Measurements from ENCODE around the gene OCEL1. TPM values are rescaled to one million over a fixed set of nuclear protein-coding genes. Genes with fewer than 3 reads are reported as not detected.
"Not testable (repeated sequence)": the region's sequence is repeated elsewhere in the genome, so short reads cannot be mapped to it uniquely, and the experiment has no call there.

The OCEL1 gene
- total RNA-seq, 1 experiment from 2014 or later, result 5.3 TPM

DNA sequence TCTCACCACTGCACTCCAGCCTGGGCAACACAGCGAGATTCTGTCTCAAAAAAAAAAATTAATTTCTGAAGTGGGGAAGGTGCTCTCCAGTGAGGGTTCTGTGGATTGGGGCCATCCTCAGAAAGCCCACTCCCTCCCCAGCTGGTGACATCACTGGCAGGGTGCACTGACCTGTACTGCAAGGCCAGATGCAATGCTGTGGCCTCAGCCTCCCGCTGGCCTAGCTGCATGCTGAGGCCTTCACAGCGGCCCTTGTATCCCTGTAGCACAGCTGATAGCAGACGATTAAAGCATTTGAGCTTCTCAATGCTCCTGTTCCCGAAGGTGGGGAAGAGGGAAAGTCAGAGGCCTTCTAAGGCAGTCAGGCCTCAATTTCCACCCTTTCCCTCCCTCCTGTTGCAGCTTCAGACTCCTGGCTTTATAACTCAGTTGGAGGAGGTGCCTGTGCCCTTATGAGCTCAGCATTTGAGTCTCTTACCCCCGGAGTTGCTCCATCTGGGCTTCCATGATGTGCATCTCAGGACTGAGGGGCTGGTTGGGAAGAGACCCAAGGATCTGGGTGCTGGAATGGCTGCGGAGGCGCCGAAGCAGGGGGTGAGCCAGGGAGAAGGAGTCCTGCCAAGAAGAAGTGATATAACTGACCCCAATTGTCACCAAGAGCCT lies 33.2 kb downstream of the OCEL1 start:
- peak in 1 of 2 experiments; percentile 46 for DNase-seq

DNA sequence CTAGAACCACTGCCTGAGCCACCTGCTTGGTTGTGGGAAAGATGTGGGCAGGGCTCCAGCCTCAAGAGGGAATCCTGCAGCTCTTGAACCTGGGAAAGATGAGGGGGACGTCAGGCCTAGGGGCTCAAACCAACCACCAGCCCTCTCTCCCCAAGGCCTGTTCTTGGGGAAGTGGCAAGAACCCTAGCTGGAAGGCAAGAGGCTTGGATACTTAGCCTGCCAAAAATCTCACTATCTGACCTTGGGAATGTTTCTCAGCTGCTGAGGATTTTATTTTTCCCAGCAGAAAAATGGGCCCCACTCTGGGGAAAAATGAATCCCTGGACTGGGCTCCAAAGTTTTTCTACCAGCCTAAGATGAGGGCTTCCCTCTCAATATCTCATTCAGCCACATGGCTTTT lies 33.9 kb downstream of the OCEL1 start:
- Histone ChIP-seq H3K27me3 (peaks cover 6% of the 10 kb centered on the region; the same call in 1 of the 2 replicates), H3K9me3 (replicated peaks) (peaks cover 16% of the 10 kb centered on the region), H3K27ac (no peak overlapping the region), H3K36me3 (no peaks in the 10 kb centered on the region), H3K4me1 (peaks cover 4% of the 10 kb centered on the region; the same call in 1 of the 2 replicates), H3K4me3 (no peak overlapping the region)
- no peak for DNase-seq

More for the DNA sequence above, 33.2 kb downstream of the OCEL1 start:
- H3K4me3 ChIP-seq, result no peak overlapping the region
- peaks cover 6% of the 10 kb centered on the region; the same call in 1 of the 2 replicates for H3K27me3 ChIP-seq
- H3K9me3 ChIP-seq (replicated peaks), result peaks cover 16% of the 10 kb centered on the region
- no peaks in the 10 kb centered on the region for H3K36me3 ChIP-seq
- peaks cover 4% of the 10 kb centered on the region; the same call in 1 of the 2 replicates for H3K4me1 ChIP-seq
- no peak overlapping the region for H3K27ac ChIP-seq

DNA sequence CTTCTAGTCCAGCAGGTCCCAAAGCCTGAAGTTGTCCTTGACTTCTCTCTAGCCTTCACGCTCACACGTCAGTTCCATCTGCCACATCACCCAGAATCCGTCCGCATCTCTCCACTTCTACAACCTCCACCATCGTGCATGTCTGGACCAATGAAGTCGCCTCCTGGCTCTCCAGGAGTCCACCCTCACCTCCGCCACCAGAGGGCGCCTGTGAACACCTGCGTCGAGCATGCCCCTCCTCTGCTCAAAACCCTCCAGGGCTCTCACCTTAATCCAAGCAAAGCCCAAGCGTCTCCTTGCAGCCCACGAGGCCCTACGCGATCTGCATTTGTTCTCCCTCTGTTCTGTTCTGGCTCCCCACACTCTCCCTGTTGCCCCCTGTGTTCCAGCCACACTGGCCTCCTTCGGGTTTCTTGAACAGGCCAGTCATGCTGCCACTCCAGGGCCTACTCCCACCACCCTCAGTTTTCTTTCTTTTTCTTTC lies 34.9 kb downstream of the OCEL1 start:
- Histone ChIP-seq H3K27ac (no peak overlapping the region), H3K4me1 (no peaks in the 10 kb centered on the region), H3K36me3 (no peaks in the 10 kb centered on the region), H3K9me3 (replicated peaks) (peaks cover 16% of the 10 kb centered on the region), H3K27me3 (0 out of 2 replicates have a peak, but pooled peaks cover under 1% of the 10 kb centered on the region), H3K4me3 (no peak overlapping the region)
- DNase-seq, result peak; percentile 87 to 93

DNA sequence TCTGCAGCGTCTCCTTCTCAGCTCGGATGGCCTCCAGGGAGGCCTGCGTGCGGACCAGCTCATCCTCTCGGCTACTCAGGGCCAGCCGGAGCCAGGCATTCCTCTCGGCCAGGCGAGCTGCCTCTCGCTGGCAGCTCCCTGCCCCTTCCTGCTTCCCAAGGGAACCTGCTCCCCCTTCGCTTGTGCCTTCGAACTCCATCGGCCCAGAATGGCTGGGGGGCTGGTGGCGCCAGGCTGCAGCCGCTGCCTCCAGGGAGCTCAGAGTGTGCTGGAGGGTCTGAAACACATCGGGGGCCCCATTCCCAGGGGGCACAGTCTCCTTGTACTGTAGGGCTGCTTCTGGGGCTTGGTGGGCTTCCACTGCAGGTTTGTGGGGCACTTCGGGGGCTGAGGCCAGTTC lies 36.5 kb downstream of the OCEL1 start:
- no peak for DNase-seq
- peaks cover 16% of the 10 kb centered on the region for H3K9me3 ChIP-seq (replicated peaks)
- H3K36me3 ChIP-seq, result no peaks in the 10 kb centered on the region
- H3K4me3 ChIP-seq, result no peak overlapping the region
- H3K27ac ChIP-seq, result no peak overlapping the region
- no peaks in the 10 kb centered on the region for H3K27me3 ChIP-seq
- H3K4me1 ChIP-seq, result no peaks in the 10 kb centered on the region

DNA sequence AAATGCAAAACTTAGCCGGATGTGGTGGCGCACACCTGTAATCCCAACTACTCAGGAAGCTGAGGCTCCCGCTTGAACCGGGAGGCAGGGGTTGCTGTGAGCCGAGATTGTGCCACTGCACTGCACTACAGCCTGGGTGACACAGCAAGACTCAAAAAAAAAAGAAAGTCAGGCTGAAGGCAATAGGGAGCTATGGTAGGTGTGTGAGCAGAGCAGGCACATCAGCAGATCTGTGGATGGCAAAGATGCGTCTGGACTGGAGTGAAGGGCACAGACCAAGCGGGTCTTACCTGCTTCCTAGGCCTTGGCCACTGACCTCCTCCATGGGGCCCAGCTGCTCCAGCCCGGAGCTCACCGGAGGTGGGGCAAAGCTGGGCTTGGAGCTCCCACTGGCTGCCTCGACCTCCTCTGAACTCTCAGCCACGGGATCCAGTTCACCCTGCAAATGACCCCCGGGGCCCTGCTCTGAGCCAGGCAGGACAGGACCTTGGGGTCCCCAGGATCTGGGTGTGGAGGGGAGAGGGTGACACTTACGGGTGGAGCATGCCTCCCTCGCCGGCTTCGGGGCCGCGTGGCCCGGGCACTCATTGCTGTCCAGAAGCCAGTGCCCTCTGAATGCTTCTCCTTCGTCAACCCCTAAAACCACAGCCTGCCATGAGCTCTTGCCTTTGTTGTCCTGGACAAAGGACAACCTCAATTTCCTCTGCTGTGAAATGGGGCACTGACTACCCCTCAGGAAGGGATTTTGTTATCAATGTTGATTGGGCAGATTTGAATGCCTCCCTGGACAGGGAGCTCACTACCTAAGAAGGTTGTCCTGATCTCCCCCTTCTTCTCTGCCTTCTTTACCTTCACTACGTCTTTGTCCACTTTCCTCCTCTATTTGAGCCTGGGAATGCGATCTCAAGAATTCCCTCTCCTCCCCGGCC lies 38.0 kb downstream of the OCEL1 start:
- H3K27ac ChIP-seq, result no peak overlapping the region

DNA sequence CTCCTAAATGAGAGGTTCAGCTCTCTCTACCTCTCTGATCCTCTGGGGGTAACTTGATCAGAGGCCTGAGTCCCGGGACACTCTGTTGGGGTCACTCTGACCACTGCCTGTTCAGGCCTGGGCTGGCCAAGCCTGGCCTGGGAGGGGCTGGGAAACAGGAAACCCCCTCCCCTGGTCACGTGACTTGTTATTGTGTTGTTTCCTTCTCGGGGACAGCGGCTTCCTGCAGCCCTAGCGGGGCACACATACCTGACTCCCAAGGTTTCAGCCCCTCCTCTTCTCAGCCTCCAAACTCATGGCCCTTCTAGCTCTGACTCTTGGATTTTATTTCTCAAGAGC lies 38.6 kb downstream of the OCEL1 start, which contains the start of gene USHBP1:
Gene USHBP1 (minus strand): TSS at position 105 of the 339 bp plus-strand sequence. CDS start 446 bp downstream, outside the sequence.
- no peak for DNase-seq
- H3K36me3 ChIP-seq, result peaks cover 3% of the 10 kb centered on the region; the same call in 1 of the 2 replicates
- no peaks in the 10 kb centered on the region for H3K27me3 ChIP-seq
- H3K4me1 ChIP-seq, result no peaks in the 10 kb centered on the region
- peaks cover 7% of the 10 kb centered on the region for H3K9me3 ChIP-seq (replicated peaks)
- no peak within 1 kb of the TSS for H3K27ac ChIP-seq
- H3K4me3 ChIP-seq, result no peak within 1 kb of the TSS

More for the DNA sequence above, 38.0 kb downstream of the OCEL1 start:
- Histone ChIP-seq H3K36me3 (no peaks in the 10 kb centered on the region), H3K27me3 (no peaks in the 10 kb centered on the region), H3K4me3 (no peak overlapping the region), H3K9me3 (replicated peaks) (peaks cover 13% of the 10 kb centered on the region), H3K4me1 (no peaks in the 10 kb centered on the region)
- DNase-seq, result no peak

DNA sequence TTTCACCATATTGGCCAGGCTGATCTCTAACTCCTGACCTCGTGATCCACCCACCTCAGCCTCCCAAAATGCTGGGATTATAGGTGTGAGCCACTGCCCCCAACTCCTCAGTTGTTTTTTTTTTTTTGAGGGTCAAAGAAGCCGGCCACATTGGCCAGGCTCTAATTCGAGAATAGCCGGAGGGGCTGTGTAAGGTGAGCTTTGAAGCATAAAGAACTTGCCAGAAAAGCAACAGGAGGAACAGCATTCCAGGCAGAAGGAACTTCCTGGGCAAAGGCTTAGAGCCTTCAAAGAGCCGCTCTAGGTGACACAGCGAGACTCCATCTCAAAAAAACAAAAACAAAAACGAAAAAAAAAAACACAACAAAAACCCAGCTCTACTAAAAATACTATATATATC lies 40.0 kb downstream of the OCEL1 start:
- Histone ChIP-seq H3K4me1 (no peaks in the 10 kb centered on the region), H3K9me3 (replicated peaks) (no peaks in the 10 kb centered on the region), H3K4me3 (no peak overlapping the region), H3K27me3 (no peaks in the 10 kb centered on the region), H3K27ac (no peak overlapping the region), H3K36me3 (peaks cover 4% of the 10 kb centered on the region)
- DNase-seq, result no peak

DNA sequence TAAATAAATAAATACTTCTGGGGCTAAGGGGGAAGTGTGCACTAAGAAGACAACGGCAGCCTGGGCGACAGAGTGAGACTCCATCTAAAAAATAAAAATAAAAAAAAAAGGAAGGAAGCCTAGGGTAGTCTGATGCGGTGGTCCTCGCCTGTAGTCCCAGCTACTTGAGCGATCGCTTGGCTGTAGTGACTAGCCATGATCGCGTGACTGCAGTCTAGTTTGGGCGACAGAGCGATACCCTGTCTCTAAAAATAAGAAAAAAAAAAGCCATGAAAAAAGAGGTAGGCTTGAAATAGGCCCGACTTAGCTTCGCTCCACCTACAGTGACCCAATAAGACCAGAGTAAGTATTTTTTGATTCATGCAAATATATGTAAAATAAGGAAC lies 40.6 kb downstream of the OCEL1 start:
- Histone ChIP-seq H3K27me3 (no peaks in the 10 kb centered on the region), H3K27ac (no peak overlapping the region), H3K36me3 (peaks cover 9% of the 10 kb centered on the region)

DNA sequence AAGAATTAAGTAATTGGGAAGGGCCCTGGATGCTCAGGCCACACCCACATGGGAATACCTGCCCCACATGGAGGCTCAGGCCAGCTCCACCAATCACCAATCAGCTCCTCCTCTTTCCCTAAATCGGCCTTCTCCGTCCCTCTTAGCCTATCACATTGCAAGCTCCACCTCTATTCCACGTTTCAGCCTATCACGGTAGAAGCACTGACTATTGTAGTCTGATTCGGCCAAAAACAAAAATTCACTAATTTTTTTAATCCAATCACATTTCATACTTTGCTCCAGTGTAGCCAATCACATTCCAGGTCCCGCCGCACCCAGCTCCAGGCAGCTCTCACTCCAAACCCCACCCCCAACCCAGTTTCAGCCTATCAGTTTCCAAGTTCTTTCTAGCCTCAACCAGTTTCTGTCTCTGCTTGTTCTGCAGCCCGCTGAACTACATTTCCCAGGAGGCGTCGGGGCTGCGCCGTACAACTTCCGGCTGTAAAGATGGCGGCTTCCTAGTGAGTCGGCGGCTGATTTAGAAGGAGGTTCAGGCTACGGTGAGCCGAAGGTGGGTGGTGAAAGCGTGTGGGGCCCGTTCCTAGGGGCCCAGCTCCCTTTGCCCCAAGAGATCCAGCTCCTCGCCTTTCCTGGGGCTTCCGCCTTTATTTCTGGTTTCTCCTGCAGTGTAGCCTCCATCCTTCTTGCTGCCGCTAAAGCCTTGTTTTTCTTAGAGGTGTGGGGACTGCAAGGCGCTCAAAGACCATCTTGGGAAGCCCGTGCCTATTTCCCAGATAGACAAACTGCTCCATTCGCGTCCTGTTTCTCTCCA lies 41.2 kb downstream of the OCEL1 start, which contains the start of gene BABAM1:
Gene BABAM1 (plus strand): TSS at position 469 of the 814 bp plus-strand sequence. CDS start 1,364 bp downstream, outside the sequence.
- peak within 1 kb of the TSS; percentile 74 for H3K4me3 ChIP-seq
- no peaks in the 10 kb centered on the region for H3K4me1 ChIP-seq
- H3K9me3 ChIP-seq (replicated peaks), result no peaks in the 10 kb centered on the region
- no peaks in the 10 kb centered on the region for H3K27me3 ChIP-seq
- peaks cover 10% of the 10 kb centered on the region for H3K36me3 ChIP-seq
- H3K27ac ChIP-seq, result peak within 1 kb of the TSS; percentile 49
- DNase-seq, result peak; percentile 99 to 100

More for the DNA sequence above, 40.6 kb downstream of the OCEL1 start:
- Histone ChIP-seq H3K9me3 (replicated peaks) (no peaks in the 10 kb centered on the region), H3K4me1 (no peaks in the 10 kb centered on the region), H3K4me3 (no peak overlapping the region)
- no peak for DNase-seq

DNA sequence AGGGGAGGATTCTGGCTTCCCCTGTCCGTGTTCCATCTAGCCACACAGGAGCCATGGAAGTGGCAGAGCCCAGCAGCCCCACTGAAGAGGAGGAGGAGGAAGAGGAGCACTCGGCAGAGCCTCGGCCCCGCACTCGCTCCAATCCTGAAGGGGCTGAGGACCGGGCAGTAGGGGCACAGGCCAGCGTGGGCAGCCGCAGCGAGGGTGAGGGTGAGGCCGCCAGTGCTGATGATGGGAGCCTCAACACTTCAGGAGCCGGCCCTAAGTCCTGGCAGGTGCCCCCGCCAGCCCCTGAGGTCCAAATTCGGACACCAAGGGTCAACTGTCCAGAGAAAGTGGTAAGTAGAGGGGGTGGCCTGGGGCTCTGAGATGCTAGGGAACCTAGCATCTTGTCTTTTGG lies 42.7 kb downstream of the OCEL1 start:
- H3K36me3 ChIP-seq, result peaks cover 15% of the 10 kb centered on the region
- H3K4me1 ChIP-seq, result no peaks in the 10 kb centered on the region
- no peaks in the 10 kb centered on the region for H3K9me3 ChIP-seq (replicated peaks)
- H3K27ac ChIP-seq, result no peak overlapping the region; the same call in 1 of the 2 replicates
- no peak for DNase-seq
- H3K4me3 ChIP-seq, result no peak overlapping the region
- H3K27me3 ChIP-seq, result no peaks in the 10 kb centered on the region

DNA sequence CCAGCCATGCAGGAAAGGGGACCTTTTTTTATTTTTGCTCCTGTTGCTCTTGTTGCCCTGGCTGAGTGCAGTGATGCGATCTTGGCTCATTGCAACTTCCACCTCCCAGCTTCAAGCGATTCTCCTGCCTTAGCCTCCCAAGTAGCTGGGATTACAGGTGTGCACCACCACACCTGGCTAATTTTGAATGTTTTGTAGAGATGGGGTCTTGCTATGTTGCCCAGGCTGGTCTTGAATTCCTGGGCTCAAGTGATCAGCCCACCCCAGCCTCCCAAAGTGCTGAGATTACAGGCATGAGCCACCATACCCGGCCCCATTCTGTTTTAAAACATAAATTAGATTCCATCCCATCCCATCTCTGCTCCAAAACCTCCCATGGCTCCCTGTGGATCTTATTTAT lies 48.9 kb downstream of the OCEL1 start:
- not testable (repeated sequence) for DNase-seq, H3K4me3 ChIP-seq

DNA sequence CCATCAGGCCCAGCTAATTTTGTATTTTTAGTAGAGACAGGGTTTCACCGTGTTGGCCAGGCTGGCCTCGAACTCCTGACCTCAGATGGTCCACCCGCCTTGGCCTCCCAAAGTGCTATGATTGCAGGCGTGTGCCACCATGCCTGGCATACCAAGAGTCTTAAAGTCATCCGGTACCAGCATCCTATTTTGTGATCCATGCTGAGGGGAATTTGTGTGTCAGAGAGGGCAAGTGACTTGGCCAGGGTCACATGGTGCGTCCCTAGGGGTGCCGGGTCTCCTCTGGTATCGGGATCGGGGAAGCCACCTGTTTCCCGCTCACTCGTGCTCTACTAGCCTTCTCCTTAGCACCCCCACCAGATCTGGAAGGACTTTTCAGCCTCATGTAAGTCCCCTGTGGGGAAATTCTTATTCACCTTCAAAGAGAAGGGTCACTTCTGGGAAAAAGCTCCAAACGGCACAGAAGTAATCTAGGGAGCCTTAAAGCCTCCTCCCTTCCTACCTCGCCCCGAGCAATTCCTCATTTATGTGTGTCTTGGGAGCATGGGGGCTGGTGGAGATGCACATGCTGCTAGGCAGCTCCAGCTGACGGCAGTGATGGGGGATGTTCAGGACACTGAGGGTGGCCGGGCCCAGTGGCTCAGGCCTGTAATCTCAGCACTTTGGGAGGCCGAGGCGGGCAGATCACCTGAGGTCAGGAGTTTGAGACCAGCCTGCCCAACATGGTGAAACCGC lies 49.6 kb downstream of the OCEL1 start:
- no peak overlapping the region for H3K4me3 ChIP-seq
- peaks cover 50% of the 10 kb centered on the region for H3K36me3 ChIP-seq
- no peak for DNase-seq
- H3K4me1 ChIP-seq, result no peaks in the 10 kb centered on the region
- H3K27me3 ChIP-seq, result no peaks in the 10 kb centered on the region
- no peak overlapping the region for H3K27ac ChIP-seq
- no peaks in the 10 kb centered on the region for H3K9me3 ChIP-seq (replicated peaks)

More for the DNA sequence above, 48.9 kb downstream of the OCEL1 start:
- H3K27ac ChIP-seq; H3K4me1 ChIP-seq; H3K27me3 ChIP-seq; H3K9me3 ChIP-seq (replicated peaks): not testable (repeated sequence)
- peaks cover 50% of the 10 kb centered on the region for H3K36me3 ChIP-seq
